Ovary (tissue), 9 donors: ENCODE measurements around the gene ARHGAP27. TPM values are rescaled to one million over a fixed set of nuclear protein-coding genes. Genes with fewer than 3 reads are reported as not detected.
A peak's percentile ranks its signal among the peaks of the same experiment; 100 is the strongest.

Experiments
- DNase-seq, 5 donors: peaks; one replicate each; pipeline ENCODE4 v3.0.0-alpha.2; 2019 to 2020
- H3K27ac ChIP-seq, 2 donors: fragments of 200-600 bp; one replicate each; pipeline versions ENCODE4 v1.5.1 to v1.8.0; 2019 to 2022
- H3K27me3 ChIP-seq: fragments of 200-600 bp; one replicate; pipeline ENCODE4 v1.8.0; 2022
- H3K36me3 ChIP-seq: fragments of 200-600 bp; sonication (generic); one replicate; pipeline ENCODE4 v1.5.1; 2019
- H3K4me1 ChIP-seq: one replicate; pipeline ENCODE4 v1.8.1; 2013; ENCODE audit warnings: mild to moderate bottlenecking, moderate library complexity; ENCODE audit not compliant: insufficient read depth
- H3K4me3 ChIP-seq: fragments of 200-600 bp; sonication (generic); one replicate; pipeline ENCODE4 v1.5.1; 2017
- H3K9me3 ChIP-seq, 2 donors: fragments of 200-600 bp in 1 of 2; sonication (generic) in 1 of 2; one replicate each; pipeline versions ENCODE4 v1.5.1 to v1.8.1; 2013 to 2019; ENCODE audit warnings: mild to moderate bottlenecking in 1 of 2, moderate library complexity in 1 of 2
- EP300 ChIP-seq: sonication (generic); formaldehyde crosslinking; IDR thresholded peaks from one replicate; pipeline ENCODE4 v1.6.1; 2017; ENCODE audit warnings: antibody characterized with exemption
- POLR2A ChIP-seq: fragments of 450-650 bp; IDR thresholded peaks from one replicate; pipeline ENCODE4 v1.6.1; 2017; ENCODE audit warnings: antibody characterized with exemption, mild to moderate bottlenecking, moderate library complexity
- whole genome bisulfite sequencing, 3 donors: extraction: QIAGEN DNeasy Blood & Tissue Kit in 1 of 3; methylation state at CpG; one replicate each; pipeline versions ENCODE4 v1.1.5 to v1.1.7; 2013 to 2017; 5-methylcytosine and 5-hydroxymethylcytosine counted together
- intact Hi-C, 4 donors: fragments of 100-400 bp; cut with DNase I; formaldehyde crosslinking; loops; one replicate each; pipeline versions ENCODE4 v1.11.0 to v1.15.1; 2022 to 2023
- polyA plus RNA-seq, 2 donors: library from polyadenylated mRNA; stranded (reverse); fragments of 200-250 nt in 1 of 2; fragments of 350-450 nt in 1 of 2; fragmentation: Illumina TruSeq in 1 of 2; extraction: RNeasy Lipid Tissue Mini Kit (QIAGEN cat#74804) in 1 of 2; gene quantifications; one replicate each; pipeline ENCODE4 v1.2.3, GENCODE V29; 2013 to 2014
- total RNA-seq, 7 donors: library from RNA; depleted of rRNA in 2 of 7; stranded (reverse); fragments of >200 nt in 2 of 7; fragmentation: NEBNext Ultra II Directional in 3 of 7; extraction: Animal tissue kit (Norgen Biotek cat#: 25700) in 3 of 7; gene quantifications; one replicate each; pipeline versions ENCODE4 v1.1.0 to v1.2.4, GENCODE V29; 2016 to 2023
- TF ChIP-seq, protein P1 (sequence below), 3 donors: fragments of 450-650 bp in 2 of 3; fragments of 200-600 bp in 1 of 3; IDR thresholded peaks; one replicate each; pipeline versions ENCODE4 v1.5.1 to v1.8.0; 2016 to 2022; ENCODE audit warnings: antibody characterized with exemption in 3 of 3, mild to moderate bottlenecking in 1 of 3
- donor health status: DM: no; HTN: no; CAD: no; lungs with moderate emphysema.
- donor health status: DM: no; HTN: no; CAD: no.
- donor health status: Bipolar disorder and iron deficiency.
- donor health status: DM: yes; HTN: yes; CAD: no.
- donor health status: DM: no; HTN: no; CAD: no.
- donor health status: DM: yes; HTN: yes; CAD: no.

ARHGAP27 gene
- total and polyA plus RNA-seq, 9 donors = 3.7 to 41.7 (median 8.7) TPM

GRCh38 chr17:45363498-45363897 is 69.2 kb downstream of the ARHGAP27 start:
- no peak for DNase-seq
- intact Hi-C loops = no loop called here

GRCh38 chr17:45361976-45362375 is 70.7 kb downstream of the ARHGAP27 start:
- DNase-seq = peak in 1 of 5 donors; percentile 33
- H3K27me3 ChIP-seq = no peaks in the 10 kb centered on the region
- WGBS, 3 donors = 60 to 69% (median 61%) methylated on average over 4 of the region's 4 CpGs
- H3K36me3 ChIP-seq = no peaks in the 10 kb centered on the region
- TF ChIP-seq EP300 = no peak
- TF ChIP-seq, protein P1, sequence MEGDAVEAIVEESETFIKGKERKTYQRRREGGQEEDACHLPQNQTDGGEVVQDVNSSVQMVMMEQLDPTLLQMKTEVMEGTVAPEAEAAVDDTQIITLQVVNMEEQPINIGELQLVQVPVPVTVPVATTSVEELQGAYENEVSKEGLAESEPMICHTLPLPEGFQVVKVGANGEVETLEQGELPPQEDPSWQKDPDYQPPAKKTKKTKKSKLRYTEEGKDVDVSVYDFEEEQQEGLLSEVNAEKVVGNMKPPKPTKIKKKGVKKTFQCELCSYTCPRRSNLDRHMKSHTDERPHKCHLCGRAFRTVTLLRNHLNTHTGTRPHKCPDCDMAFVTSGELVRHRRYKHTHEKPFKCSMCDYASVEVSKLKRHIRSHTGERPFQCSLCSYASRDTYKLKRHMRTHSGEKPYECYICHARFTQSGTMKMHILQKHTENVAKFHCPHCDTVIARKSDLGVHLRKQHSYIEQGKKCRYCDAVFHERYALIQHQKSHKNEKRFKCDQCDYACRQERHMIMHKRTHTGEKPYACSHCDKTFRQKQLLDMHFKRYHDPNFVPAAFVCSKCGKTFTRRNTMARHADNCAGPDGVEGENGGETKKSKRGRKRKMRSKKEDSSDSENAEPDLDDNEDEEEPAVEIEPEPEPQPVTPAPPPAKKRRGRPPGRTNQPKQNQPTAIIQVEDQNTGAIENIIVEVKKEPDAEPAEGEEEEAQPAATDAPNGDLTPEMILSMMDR (IDR thresholded peaks at IDR 0.05) = no peak
- TF ChIP-seq POLR2A = no peak
- no peaks in the 10 kb centered on the region for H3K4me1 ChIP-seq
- H3K9me3 ChIP-seq = no peaks in the 10 kb centered on the region
- H3K4me3 ChIP-seq = no peak overlapping the region
- intact Hi-C loops = no loop called here
- H3K27ac ChIP-seq = no peak overlapping the region

More at GRCh38 chr17:45363498-45363897, 69.2 kb downstream of the ARHGAP27 start:
- Histone ChIP-seq H3K27ac (no peak overlapping the region), H3K4me1 (no peaks in the 10 kb centered on the region), H3K36me3 (no peaks in the 10 kb centered on the region), H3K9me3 (no peaks in the 10 kb centered on the region), H3K27me3 (no peaks in the 10 kb centered on the region), H3K4me3 (no peak overlapping the region)
- WGBS, 3 donors = 79 to 92% (median 83%) methylated on average over 3 of the region's 3 CpGs
- TF ChIP-seq, protein P1 (IDR thresholded peaks at IDR 0.05) = no peak
- TF ChIP-seq POLR2A = no peak
- no peak for TF ChIP-seq EP300

DNA sequence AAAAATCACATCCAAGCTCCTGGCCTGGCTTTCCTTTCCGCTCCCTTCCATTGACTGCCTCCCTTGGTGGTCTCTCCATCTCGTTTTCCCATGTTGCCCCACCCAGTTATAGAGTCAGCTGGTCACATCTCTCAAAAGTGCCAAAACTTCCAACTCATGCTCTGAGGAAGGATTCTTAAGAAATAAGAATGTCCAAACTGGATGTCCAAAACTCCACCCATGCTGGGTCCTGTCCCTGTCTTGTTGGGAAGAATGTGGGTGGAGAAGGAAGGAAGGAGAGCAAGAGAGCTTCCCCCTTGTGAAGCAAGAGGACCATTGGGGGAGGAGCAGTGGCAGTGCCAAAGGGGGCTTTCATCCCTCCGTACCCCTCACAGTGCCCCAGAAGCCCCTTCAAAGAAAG is 71.2 kb downstream of the ARHGAP27 start:
- Histone ChIP-seq H3K9me3 (no peaks in the 10 kb centered on the region), H3K27ac (no peak overlapping the region), H3K4me1 (no peaks in the 10 kb centered on the region), H3K36me3 (no peaks in the 10 kb centered on the region), H3K27me3 (no peaks in the 10 kb centered on the region), H3K4me3 (no peak overlapping the region)
- TF ChIP-seq POLR2A = no peak
- TF ChIP-seq, protein P1 (IDR thresholded peaks at IDR 0.05) = no peak
- intact Hi-C loops = no loop called here
- 75 to 82% (median 77%) methylated on average over 3 of the region's 3 CpGs for WGBS, 3 donors
- peak in 1 of 5 donors; percentile 2 for DNase-seq

DNA sequence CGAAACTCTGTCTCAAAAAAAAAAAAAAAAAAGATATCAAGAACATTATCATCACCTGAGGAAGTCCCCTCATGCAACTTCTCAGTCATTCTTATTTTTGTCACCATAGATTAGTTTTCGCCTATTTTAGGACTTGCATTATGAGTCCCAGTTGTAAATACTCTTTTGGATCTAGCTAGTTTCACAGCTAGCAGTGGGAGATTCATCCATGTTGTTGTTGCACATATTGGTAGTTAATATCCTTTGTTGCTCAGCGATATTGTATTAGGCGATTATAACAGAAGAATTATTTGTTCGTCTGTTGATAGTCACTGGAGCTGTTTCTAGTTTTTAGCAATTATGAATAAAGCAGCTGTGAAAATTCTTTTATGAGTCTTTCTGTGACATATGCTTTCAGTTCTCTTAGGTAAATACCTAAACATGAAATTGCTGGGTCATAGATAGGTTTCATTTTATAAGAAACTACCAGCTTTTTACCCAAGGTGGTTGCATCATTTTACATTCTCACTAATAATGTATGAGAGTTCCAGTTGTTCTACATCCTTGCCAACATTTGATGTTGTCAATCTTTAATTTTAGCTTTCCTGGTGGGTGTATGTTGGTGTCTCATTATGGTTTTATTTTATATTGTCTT is 75.2 kb downstream of the ARHGAP27 start:
- no peak for DNase-seq
- no peak overlapping the region for H3K27ac ChIP-seq
- H3K4me3 ChIP-seq = no peak overlapping the region
- no peaks in the 10 kb centered on the region for H3K4me1 ChIP-seq
- TF ChIP-seq POLR2A = no peak
- TF ChIP-seq EP300 = no peak
- TF ChIP-seq, protein P1 (IDR thresholded peaks at IDR 0.05) = no peak
- no peaks in the 10 kb centered on the region for H3K9me3 ChIP-seq
- WGBS, 3 donors = 85 to 89% (median 86%) methylated on average over 5 of the region's 5 CpGs
- no peaks in the 10 kb centered on the region for H3K27me3 ChIP-seq
- intact Hi-C loops = no loop called here
- H3K36me3 ChIP-seq = no peaks in the 10 kb centered on the region
